Measurements from ENCODE around the gene SPATA2L.
A peak's percentile ranks its signal among the peaks of the same experiment; 100 is the strongest.

The SPATA2L gene

GRCh38 chr16:89729863-89730593, 28.5 kb upstream of the SPATA2L start:
- no peak for TF ChIP-seq CTCF (IDR thresholded peaks at IDR 0.05; ENCODE audit: low read depth, low read length)
- no peak for DNase-seq (ENCODE audit: low read depth, low spot score)
- H3K4me3 ChIP-seq (ENCODE audit: low read depth, low read length) = no peak overlapping the region
- in situ Hi-C loops (cut with HindIII; ENCODE audit: low sequenced_read_pairs) = no loop called here

- no peak for DNase-seq (ENCODE audit: low read depth, low spot score)
- H3K4me3 ChIP-seq (ENCODE audit: low read depth, low read length) = no peak overlapping the region
- no peak for TF ChIP-seq CTCF (IDR thresholded peaks at IDR 0.05; ENCODE audit: low read depth, low read length)
- in situ Hi-C loops (cut with HindIII; ENCODE audit: low sequenced_read_pairs) = no loop called here
Measured at GRCh38 chr16:89729293-89729692, 27.8 kb upstream of the SPATA2L start.

GRCh38 chr16:89727406-89728120, 26.1 kb upstream of the SPATA2L start:
- H3K4me3 ChIP-seq (ENCODE audit: low read depth, low read length) = no peak overlapping the region
- DNase-seq (ENCODE audit: low read depth, low spot score) = no peak
- in situ Hi-C loops (cut with HindIII; ENCODE audit: low sequenced_read_pairs) = no loop called here
- no peak for TF ChIP-seq CTCF (IDR thresholded peaks at IDR 0.05; ENCODE audit: low read depth, low read length)

- peak; percentile 45 for DNase-seq (ENCODE audit: low read depth, low spot score)
- no peak overlapping the region for H3K4me3 ChIP-seq (ENCODE audit: low read depth, low read length)
- in situ Hi-C loops (cut with HindIII; ENCODE audit: low sequenced_read_pairs) = no loop called here
- no peak for TF ChIP-seq CTCF (IDR thresholded peaks at IDR 0.05; ENCODE audit: low read depth, low read length)
Measured at GRCh38 chr16:89723279-89724250, 22.1 kb upstream of the SPATA2L start.

GRCh38 chr16:89722392-89723278, 21.1 kb upstream of the SPATA2L start:
- in situ Hi-C loops (cut with HindIII; ENCODE audit: low sequenced_read_pairs) = no loop called here
- no peak for TF ChIP-seq CTCF (IDR thresholded peaks at IDR 0.05; ENCODE audit: low read depth, low read length)

More at GRCh38 chr16:89722392-89723278, 21.1 kb upstream of the SPATA2L start:
- DNase-seq (ENCODE audit: low read depth, low spot score) = peak; percentile 39
- H3K4me3 ChIP-seq (ENCODE audit: low read depth, low read length) = peak overlapping the region; percentile 56

All from astrocyte of the spinal cord (primary cell).